H1 (cell line): ENCODE results near the gene RAB30. TPM values are rescaled to one million over a fixed set of nuclear protein-coding genes. Genes with fewer than 3 reads are reported as not detected.

Experiments
- CHD1 ChIP-seq: IDR thresholded peaks from 2 replicates; pipeline ENCODE4 v1.6.1; 2012; ENCODE audit warnings: low read depth, low read length, improper control_type of control experiment
- JUND ChIP-seq: IDR thresholded peaks from 2 replicates; pipeline ENCODE4 v1.6.1; 2011; ENCODE audit warnings: mild to moderate bottlenecking, improper control_type of control experiment, low read length
- KDM1A ChIP-seq: fragments of 200-600, 300-600 bp; sonication (generic); IDR thresholded peaks from 2 replicates; pipeline ENCODE4 v1.7.1; 2016; ENCODE audit warnings: mild to moderate bottlenecking, low read length, borderline replicate concordance
- MAFK ChIP-seq: IDR thresholded peaks from 2 replicates; pipeline ENCODE4 v1.6.1; 2012; ENCODE audit warnings: low read depth, mild to moderate bottlenecking, improper control_type of control experiment, low read length
- RAD21 ChIP-seq, 2 experiments: IDR thresholded peaks in 1 of 2; conservative IDR thresholded peaks in 1 of 2; 2 replicates each; pipeline ENCODE4 v1.6.1; 2011; ENCODE audit warnings: low read depth in 2 of 2, low read length in 2 of 2, improper control_type of control experiment in 1 of 2, inconsistent platforms in 1 of 2, mild to moderate bottlenecking in 1 of 2, moderate library complexity in 1 of 2
- polyA plus RNA-seq, 7 experiments: library from polyadenylated mRNA; depleted of rRNA in 3 of 7; stranded (reverse) in 5 of 7; unstranded in 2 of 7; fragments of >200 nt in 5 of 7; fragments of 200-250 nt in 2 of 7; gene quantifications; 1 replicate in 5 of 7; 2 replicates in 1 of 7; 4 replicates in 1 of 7; pipeline versions ENCODE4 v1.2.1 to v1.2.3, GENCODE V29; 2011 to 2013; ENCODE audit warnings: missing spikeins in 2 of 7, mixed read lengths in 2 of 7
- total RNA-seq: library from RNA; stranded (reverse); fragmentation: NEBNext Ultra II Directional; extraction: Animal tissue kit (Norgen Biotek cat#: 25700); gene quantifications from 2 replicates; pipeline ENCODE4 v1.2.1, GENCODE V29; 2021
- TF ChIP-seq, protein P1 (sequence below): fragments of 300-600 bp; sonication (generic); IDR thresholded peaks from 2 replicates; pipeline ENCODE4 v1.7.1; 2012; ENCODE audit warnings: low read length, moderate library complexity, mild to moderate bottlenecking, inconsistent platforms; ENCODE audit not compliant: insufficient replicate concordance

Gene RAB30
- total and polyA plus RNA-seq, 2 of the 8 experiments (the other 6 are each of a cell fraction or from before 2014, with no cell fraction given) = 1.6 to 11.7 TPM

DNA sequence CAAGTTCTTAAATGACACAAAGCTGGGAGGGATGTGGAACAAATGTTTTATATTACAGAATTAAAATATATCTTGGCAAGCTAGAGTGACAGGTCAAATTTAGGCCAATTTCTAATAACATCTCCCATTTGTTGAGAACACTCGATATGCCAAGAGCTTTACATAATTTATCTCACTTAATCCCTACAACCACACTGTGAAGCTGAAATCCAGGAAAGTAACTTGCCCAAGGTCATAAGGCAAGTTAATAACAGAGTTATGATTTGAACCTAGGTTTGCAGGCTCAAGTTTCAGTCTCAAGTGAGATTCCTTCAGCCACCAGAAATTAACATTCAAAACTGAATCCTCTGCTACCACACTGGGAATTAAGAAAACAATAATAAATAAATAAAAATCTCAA, 38.3 kb downstream of the RAB30 start (continued):
- TF ChIP-seq, protein P1, sequence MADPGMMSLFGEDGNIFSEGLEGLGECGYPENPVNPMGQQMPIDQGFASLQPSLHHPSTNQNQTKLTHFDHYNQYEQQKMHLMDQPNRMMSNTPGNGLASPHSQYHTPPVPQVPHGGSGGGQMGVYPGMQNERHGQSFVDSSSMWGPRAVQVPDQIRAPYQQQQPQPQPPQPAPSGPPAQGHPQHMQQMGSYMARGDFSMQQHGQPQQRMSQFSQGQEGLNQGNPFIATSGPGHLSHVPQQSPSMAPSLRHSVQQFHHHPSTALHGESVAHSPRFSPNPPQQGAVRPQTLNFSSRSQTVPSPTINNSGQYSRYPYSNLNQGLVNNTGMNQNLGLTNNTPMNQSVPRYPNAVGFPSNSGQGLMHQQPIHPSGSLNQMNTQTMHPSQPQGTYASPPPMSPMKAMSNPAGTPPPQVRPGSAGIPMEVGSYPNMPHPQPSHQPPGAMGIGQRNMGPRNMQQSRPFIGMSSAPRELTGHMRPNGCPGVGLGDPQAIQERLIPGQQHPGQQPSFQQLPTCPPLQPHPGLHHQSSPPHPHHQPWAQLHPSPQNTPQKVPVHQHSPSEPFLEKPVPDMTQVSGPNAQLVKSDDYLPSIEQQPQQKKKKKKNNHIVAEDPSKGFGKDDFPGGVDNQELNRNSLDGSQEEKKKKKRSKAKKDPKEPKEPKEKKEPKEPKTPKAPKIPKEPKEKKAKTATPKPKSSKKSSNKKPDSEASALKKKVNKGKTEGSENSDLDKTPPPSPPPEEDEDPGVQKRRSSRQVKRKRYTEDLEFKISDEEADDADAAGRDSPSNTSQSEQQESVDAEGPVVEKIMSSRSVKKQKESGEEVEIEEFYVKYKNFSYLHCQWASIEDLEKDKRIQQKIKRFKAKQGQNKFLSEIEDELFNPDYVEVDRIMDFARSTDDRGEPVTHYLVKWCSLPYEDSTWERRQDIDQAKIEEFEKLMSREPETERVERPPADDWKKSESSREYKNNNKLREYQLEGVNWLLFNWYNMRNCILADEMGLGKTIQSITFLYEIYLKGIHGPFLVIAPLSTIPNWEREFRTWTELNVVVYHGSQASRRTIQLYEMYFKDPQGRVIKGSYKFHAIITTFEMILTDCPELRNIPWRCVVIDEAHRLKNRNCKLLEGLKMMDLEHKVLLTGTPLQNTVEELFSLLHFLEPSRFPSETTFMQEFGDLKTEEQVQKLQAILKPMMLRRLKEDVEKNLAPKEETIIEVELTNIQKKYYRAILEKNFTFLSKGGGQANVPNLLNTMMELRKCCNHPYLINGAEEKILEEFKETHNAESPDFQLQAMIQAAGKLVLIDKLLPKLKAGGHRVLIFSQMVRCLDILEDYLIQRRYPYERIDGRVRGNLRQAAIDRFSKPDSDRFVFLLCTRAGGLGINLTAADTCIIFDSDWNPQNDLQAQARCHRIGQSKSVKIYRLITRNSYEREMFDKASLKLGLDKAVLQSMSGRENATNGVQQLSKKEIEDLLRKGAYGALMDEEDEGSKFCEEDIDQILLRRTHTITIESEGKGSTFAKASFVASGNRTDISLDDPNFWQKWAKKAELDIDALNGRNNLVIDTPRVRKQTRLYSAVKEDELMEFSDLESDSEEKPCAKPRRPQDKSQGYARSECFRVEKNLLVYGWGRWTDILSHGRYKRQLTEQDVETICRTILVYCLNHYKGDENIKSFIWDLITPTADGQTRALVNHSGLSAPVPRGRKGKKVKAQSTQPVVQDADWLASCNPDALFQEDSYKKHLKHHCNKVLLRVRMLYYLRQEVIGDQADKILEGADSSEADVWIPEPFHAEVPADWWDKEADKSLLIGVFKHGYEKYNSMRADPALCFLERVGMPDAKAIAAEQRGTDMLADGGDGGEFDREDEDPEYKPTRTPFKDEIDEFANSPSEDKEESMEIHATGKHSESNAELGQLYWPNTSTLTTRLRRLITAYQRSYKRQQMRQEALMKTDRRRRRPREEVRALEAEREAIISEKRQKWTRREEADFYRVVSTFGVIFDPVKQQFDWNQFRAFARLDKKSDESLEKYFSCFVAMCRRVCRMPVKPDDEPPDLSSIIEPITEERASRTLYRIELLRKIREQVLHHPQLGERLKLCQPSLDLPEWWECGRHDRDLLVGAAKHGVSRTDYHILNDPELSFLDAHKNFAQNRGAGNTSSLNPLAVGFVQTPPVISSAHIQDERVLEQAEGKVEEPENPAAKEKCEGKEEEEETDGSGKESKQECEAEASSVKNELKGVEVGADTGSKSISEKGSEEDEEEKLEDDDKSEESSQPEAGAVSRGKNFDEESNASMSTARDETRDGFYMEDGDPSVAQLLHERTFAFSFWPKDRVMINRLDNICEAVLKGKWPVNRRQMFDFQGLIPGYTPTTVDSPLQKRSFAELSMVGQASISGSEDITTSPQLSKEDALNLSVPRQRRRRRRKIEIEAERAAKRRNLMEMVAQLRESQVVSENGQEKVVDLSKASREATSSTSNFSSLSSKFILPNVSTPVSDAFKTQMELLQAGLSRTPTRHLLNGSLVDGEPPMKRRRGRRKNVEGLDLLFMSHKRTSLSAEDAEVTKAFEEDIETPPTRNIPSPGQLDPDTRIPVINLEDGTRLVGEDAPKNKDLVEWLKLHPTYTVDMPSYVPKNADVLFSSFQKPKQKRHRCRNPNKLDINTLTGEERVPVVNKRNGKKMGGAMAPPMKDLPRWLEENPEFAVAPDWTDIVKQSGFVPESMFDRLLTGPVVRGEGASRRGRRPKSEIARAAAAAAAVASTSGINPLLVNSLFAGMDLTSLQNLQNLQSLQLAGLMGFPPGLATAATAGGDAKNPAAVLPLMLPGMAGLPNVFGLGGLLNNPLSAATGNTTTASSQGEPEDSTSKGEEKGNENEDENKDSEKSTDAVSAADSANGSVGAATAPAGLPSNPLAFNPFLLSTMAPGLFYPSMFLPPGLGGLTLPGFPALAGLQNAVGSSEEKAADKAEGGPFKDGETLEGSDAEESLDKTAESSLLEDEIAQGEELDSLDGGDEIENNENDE = no peak
- no peak for TF ChIP-seq CHD1
- TF ChIP-seq MAFK = no peak
- TF ChIP-seq RAD21 (IDR thresholded peaks at IDR 0.05 in 1 of 2, conservative IDR thresholded peaks at IDR 0.05 in 1 of 2; ENCODE audit: low read depth in 2 of 2, low read length in 2 of 2) = no peak
- TF ChIP-seq JUND = no peak
- no peak for TF ChIP-seq KDM1A
